Occipital lobe (tissue), 2 donors: ENCODE results near the gene CAMSAP1. TPM values are rescaled to one million over a fixed set of nuclear protein-coding genes. Genes with fewer than 3 reads are reported as not detected.
"Not testable (repeated sequence)": the region's sequence is repeated elsewhere in the genome, so short reads cannot be mapped to it uniquely, and the experiment has no call there.

Source experiments
- DNase-seq: peaks from one replicate; lab custom pipeline; 2025; lab: John Stamatoyannopoulos, UW
- total RNA-seq: library from RNA; depleted of rRNA; stranded (reverse); fragments of >200 nt; gene quantifications from one replicate; pipeline ENCODE4 v1.2.3, GENCODE V29; 2014

The CAMSAP1 gene
- total RNA-seq, result 128 TPM

DNA sequence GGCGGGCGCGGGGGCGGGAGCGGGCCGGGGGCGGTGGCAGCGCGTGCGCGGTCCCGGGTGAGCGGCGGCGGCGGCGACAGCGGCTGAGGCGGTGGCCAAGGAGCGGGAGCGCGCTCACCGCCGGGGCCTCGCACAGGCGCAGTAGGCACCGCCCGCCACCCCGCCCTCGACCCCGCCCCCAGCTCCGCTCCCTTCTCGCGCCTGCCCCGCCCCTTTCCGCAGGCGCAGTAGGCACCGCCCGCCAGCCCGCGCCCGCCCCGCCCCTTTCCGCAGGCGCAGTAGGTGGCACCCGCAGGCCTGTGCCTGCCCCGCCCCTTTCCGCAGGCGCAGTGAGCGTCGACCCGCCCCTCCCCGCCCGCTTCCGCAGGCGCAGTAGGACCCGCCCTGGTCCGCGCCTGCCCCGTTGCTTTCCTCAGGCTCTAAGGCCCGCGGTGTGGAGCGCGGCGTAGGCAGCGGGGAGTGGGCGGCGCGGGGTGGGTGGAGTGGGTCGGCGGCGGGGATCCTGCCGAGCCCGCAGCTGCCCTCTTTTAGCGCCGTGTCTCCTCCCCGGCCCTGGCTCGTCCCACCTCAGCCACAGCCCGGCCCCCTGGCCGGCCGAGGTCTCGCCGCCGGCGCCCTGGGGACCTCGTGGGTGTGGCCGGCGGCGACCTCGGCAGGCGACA, at the start of gene CAMSAP1:
CAMSAP1 (minus strand) TSS at position 116 of the 662 bp plus-strand sequence. CDS start 387 bp downstream, outside the sequence.
- peak; percentile 92 for DNase-seq

GRCh38 chr9:135956802-135957174, 49.4 kb upstream of the CAMSAP1 start:
- DNase-seq, result no peak

GRCh38 chr9:135955934-135956801, 48.8 kb upstream of the CAMSAP1 start:
- DNase-seq, result no peak

DNA sequence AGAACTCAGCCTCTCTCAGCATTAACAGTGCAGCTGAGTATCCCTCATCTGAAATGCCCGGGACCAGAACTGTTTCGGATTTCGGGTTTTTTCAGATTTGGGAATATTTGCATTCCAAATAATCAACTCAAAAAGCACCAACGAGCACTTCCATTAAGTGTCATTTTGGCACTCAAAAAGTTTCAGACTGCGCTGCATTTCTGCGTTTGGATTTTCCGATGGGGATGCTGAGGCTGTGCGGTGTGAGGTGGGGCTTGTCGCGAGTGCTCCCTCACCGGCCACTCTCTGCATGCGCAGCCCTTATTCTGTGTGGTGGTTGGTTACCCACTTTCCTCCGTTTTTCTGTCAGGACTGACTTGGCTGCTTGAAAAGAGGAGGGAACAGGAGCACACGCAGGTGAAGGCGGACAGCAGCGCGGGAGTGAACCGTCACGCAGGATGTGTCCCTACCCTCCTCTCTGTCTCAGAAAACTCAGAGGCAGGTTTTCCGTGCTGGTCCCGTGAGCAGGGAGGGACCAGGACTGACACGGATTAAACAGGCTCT, 45.4 kb upstream of the CAMSAP1 start:
- DNase-seq, result no peak

DNA sequence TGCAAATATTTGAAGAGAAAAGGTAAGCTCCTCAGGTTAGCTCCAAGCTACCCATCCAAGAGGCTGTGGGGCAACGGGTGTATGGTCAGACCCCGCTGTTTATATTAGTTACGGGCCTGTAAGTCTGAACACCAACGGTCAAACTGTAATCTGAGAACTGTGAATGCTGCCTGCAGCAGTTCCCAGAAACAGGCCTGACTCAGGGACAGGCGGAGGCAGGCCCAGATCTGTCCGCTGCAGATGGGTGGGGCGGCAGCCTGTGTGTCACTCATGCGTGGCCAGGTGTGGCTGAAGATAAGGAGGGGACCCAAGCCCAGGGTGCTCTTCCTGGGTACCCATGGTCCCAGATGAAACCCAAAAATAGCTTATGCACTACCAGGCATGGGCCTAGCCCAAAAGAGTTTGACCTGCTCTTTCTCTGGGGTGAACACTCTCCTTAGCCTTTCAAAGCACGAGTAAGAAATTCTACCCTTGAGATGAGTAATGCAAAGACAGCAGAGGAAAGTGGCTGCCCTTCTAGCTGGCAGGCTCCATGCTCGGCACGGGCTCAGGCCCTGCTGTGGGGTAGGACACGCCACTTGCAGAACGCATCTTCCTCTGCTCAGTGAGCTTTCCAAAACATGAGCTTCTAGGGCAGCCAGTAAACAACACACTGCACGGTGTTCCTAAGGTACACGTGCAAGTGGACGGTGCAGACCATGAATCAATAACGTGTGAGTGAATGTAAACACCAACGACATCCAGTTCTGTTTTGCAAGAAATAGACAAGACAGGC, 44.7 kb upstream of the CAMSAP1 start:
- DNase-seq, result no peak

- not testable (repeated sequence) for DNase-seq
These were observed 44.0 kb upstream of the CAMSAP1 start for GRCh38 chr9:135951310-135951709.

DNA sequence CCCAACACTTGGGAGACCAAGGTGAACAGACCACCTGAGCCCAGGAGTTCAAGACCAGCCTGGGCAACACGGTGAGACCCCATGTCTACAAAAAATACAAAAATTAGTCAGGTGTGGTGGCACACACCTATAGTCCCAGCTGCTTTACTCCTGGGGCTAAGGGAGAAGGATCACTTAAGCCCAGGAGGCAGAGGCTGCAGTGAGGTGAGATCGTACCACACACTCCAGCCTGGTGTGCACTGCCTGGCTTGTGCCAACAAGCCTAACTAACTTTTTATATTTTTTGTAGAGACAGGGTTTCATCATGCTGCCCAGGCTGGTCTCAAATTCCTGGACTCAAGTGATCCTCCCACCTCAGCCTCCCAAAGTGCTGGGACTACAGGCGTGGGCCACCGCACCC, 43.5 kb upstream of the CAMSAP1 start:
- DNase-seq, result not testable (repeated sequence)

DNA sequence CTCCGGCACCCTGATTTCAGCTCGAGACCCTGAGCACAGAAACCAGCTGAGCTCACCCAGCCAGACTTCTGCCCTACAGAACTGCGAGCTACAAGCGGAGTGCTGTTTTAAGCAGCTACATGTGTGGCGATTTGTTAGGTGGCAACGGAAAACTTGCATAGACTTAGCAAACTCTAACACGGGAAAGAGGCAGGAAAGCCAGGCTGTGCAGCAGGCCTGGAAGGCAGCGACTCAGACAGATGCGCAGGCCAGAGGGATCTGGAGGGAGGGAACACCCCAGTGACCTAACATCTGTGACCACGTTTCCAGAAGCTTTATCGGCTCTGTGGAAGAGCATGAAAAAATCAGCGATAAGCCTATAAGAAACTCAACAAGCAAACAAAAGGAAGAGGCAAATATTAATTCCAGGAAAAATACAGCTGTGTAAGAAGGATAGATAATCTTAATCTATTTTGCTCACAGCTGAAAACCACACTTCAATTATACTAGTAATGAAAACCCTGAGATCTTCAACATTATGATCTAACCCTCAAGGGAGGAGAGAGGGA, 42.9 kb upstream of the CAMSAP1 start:
- DNase-seq, result no peak

DNA sequence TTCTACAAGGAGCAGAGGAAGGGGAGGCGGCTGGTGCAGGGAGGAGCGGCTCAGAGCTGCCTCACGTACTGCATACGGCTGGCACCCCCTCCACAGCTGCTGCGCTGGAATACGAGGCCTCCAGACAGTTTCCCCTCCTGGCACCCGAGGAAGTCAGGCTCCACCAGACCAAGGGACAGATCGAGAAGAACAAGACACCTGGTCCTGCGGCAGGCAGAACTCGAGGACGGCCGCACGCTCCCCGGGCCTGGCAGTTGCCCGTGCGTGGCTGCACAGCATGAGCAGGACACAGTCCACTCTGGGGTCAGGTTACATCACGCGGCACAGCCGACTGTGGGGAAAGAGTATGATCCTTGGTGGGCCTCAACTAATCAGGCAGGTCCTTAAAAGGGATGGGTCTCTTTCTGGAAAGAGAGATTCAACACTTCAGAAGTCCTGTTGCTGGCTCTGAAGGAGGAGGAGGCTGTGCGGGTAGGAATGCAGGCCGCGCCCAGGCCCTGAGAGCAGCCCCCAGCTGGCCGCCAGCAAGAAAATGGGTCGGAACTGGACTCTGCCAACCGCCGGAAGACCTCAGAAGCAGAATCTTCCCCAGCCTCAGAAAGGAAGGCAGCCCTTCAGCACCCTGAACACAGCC, 42.3 kb upstream of the CAMSAP1 start:
- no peak for DNase-seq

DNA sequence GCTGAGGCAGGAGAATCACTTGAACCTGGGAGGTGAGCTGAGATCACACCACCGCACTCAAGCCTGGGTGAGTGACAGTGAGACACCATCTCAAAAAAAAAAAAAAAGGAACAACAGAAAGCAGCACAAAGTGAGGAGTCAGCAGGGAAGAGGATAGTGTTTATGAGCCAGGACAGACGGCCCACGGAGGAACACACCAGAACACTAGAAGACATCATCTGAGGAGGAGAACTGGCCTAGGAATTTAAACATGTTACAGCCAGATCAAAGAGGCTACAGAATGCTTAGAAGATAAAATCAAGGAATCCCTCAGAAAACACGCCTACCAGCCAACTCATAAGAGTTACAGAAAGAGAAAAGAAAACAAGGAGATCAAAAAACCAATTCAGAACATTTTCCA, 41.6 kb upstream of the CAMSAP1 start:
- no peak for DNase-seq

- no peak for DNase-seq
These were observed 41.1 kb upstream of the CAMSAP1 start for GRCh38 chr9:135948446-135948845.

- no peak for DNase-seq
These were observed 40.2 kb upstream of the CAMSAP1 start for GRCh38 chr9:135947582-135947981.

DNA sequence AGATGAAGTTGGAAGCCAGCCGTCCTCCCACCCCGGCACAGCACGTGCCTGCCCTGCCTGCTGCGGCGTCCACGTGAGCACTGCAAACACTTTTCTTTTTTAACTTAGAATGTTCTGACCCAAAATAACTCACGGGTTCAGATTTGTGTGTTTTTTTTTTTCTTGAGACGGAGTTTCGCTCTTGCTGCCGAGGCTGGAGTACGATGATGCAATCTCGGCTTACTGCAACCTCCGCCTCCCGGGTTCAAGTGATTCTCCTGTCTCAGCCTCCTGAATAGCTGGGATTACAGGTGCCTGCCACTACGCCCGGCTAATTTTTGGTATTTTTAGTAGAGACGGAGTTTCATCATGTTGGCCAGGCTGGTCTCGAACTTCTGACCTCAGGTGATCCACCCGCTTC, 39.8 kb upstream of the CAMSAP1 start:
- not testable (repeated sequence) for DNase-seq

DNA sequence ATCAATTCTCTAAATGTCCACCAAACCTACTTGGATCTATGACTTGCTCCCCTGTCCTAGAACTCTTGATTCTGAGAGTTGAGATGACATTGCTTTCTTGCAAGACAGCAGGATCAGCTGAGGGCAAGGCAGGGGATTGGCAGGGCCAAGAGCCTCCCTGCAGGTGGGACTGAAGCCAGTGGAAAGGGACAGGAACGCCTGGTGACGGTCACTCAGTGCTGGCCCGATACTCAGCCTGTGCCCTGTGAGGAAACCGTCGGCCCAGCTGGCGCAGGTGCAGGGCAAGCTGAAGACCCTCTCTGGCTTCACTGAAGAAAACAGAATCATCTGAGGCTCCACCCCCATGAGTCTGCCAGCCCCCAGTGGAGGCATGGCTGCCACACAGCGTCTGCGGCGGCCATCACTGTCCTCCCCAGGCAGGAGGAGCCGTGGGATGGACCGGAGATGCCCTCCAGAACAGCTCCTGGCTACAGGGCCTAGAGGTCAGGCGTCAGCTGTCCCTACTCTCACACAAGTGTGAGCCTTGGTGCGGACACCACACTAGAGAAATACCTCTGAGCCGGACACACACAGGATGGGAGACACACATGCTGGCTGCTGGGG, 39.1 kb upstream of the CAMSAP1 start:
- DNase-seq, result no peak

DNA sequence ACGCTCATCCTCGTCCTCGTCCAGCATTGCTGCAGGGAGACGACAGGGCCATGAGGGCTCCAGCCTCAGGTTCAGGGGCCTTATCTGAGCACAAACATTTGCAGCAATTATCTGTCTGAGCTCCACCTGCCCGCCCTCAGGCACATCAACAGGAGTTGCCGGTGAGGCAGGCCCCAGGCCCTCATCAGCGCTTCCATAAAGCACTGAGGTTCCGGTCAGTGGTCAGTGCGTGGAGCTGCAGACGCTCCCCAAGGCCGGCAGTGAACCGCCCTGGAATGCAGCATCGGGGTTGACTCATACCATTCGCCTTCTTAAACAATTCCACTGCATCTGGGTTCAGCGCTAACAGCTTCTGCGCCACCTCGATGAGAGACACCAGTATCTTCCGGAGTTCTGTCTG, 38.6 kb upstream of the CAMSAP1 start:
- no peak for DNase-seq

DNA sequence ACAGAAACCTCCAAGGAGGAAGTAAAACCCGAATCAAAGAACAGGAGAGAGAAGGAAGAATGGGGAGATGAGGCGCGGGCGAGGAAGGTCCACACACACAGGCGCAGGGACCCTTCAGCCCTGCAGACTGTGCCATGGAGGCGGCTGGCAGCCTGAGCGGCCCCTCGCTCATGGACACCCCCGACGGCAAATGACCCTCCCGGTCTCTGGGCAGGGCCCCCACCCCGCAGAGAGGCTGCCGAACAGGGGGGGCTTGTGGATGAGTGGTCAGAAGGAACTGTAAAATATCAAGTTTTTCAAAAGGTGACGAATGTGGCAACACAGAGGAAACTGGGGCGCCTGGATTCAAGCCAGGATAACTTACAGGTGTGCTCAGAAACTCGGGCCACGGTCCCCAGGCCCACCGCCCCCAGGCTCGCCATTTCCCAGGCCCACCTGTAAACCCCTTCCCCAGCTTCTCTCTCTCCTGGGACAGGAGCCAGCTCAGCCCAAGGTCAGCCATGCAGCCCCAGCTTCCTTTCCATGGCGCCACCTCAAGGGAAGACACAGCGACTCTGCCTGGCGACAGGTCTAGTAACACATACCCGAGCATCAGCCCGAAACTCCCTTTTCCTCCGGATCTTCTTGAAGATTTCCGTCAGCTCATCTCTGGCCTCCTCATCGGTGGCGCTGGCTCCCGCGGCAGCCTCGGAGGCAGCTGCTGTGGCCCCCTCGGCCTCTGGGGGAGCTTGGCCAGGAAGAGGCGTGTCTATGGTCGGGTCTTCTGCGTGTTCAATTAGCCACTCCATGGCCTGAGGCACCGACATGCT, 37.3 kb upstream of the CAMSAP1 start:
- DNase-seq, result no peak

DNA sequence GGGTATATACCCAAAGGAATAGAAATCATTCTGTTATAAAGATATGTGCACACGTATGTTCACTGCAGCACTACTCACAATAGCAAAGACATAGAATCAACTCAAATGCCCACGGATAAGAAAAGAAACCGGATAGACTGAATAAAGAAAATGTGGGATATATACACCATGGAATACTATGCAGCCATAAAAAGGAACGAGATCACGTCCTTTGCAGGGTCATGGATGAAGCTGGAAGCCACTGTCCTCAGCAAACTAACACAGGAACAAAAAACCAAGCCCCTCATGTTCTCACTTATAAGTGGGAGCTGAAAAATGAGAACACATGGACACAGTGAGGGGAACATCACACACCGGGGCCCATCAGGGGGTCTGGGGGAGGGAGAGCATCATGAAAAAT, 36.3 kb upstream of the CAMSAP1 start:
- DNase-seq, result not testable (repeated sequence)

GRCh38 chr9:135941288-135941995, 34.1 kb upstream of the CAMSAP1 start:
- DNase-seq, result no peak
